Astrocyte of the spinal cord (primary cell): ENCODE data around the gene FAM53C.

Experiments
- DNase-seq: peaks from one replicate; pipeline ENCODE4 v3.0.0; 2011; ENCODE audit warnings: low read depth, low spot score
- H3K4me3 ChIP-seq: 2 replicates; pipeline ENCODE4 v1.5.1; 2011; ENCODE audit warnings: low read depth, mild to moderate bottlenecking, low read length, moderate library complexity
- in situ Hi-C: cut with HindIII; loops from 2 replicates; pipeline ENCODE4 v1.10.0; 2017; ENCODE audit warnings: low sequenced_read_pairs
- TF ChIP-seq, protein P1 (sequence below): IDR thresholded peaks from 2 replicates; pipeline ENCODE4 v1.5.1; 2012; ENCODE audit warnings: low read depth, mild to moderate bottlenecking, low read length, inconsistent platforms

FAM53C gene

DNA sequence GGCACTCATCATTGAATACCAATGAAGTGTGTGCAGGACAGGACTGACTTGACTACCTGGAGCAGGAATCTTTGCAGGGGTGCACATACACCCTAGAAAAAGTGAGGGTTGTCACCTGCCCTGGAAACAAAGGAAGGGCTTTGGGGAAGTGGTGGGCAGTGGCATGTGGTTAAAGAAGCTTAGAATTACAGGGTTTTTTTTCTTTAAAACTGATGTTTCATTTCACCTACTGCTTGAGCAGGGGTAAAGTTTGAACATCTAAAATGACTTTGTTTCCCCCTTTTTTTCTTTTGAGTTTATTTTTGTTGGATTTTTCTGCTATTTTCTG is 12.5 kb downstream of the FAM53C start:
- in situ Hi-C loops, result no loop called here

DNA sequence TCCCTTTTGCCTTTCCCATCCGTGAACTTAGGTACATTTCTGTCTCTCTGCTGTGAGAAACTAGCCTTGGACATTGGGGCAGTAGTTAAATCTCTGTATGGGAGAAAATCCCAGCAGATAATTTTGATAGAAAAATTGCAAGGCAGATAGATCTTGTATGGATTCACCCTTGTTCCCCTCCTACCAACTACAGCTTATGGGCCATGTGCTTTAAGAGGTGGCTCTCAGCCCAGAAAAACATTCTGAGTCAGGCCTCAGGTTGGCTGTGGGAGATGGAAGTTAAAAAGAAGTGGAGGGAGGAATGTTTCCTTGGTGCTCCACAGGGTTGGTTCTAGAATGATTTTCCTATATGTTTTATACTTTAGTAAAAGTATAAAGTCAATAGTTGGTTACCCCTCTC is 13.0 kb downstream of the FAM53C start:
- in situ Hi-C loops, result no loop called here
- peak; percentile 85 for DNase-seq
- H3K4me3 ChIP-seq, result no peak overlapping the region
- TF ChIP-seq, protein P1, sequence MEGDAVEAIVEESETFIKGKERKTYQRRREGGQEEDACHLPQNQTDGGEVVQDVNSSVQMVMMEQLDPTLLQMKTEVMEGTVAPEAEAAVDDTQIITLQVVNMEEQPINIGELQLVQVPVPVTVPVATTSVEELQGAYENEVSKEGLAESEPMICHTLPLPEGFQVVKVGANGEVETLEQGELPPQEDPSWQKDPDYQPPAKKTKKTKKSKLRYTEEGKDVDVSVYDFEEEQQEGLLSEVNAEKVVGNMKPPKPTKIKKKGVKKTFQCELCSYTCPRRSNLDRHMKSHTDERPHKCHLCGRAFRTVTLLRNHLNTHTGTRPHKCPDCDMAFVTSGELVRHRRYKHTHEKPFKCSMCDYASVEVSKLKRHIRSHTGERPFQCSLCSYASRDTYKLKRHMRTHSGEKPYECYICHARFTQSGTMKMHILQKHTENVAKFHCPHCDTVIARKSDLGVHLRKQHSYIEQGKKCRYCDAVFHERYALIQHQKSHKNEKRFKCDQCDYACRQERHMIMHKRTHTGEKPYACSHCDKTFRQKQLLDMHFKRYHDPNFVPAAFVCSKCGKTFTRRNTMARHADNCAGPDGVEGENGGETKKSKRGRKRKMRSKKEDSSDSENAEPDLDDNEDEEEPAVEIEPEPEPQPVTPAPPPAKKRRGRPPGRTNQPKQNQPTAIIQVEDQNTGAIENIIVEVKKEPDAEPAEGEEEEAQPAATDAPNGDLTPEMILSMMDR, result no peak

More for the DNA sequence above, 12.5 kb downstream of the FAM53C start:
- TF ChIP-seq, protein P1, result no peak
- no peak overlapping the region for H3K4me3 ChIP-seq
- DNase-seq, result no peak

DNA sequence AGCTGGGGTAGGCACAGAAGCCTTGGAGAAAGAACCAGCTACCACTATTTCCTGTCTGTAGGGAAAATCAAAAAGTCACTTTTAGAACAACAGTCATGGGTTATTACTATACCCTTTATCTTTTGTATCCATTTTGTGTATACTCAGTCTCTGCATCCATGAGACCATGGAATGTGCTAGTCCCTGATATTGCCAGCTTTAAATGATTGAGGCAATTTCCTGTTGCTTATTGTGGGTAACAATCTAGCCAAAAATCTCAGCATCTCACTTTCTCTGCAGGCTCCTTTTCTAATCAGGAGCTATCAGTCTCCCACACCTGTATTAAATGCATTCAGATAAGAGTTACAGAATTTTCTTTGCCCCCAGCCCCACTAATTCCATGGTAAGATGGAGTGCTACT is 13.5 kb downstream of the FAM53C start:
- no peak overlapping the region for H3K4me3 ChIP-seq
- TF ChIP-seq, protein P1, result no peak
- in situ Hi-C loops, result no loop called here
- no peak for DNase-seq

DNA sequence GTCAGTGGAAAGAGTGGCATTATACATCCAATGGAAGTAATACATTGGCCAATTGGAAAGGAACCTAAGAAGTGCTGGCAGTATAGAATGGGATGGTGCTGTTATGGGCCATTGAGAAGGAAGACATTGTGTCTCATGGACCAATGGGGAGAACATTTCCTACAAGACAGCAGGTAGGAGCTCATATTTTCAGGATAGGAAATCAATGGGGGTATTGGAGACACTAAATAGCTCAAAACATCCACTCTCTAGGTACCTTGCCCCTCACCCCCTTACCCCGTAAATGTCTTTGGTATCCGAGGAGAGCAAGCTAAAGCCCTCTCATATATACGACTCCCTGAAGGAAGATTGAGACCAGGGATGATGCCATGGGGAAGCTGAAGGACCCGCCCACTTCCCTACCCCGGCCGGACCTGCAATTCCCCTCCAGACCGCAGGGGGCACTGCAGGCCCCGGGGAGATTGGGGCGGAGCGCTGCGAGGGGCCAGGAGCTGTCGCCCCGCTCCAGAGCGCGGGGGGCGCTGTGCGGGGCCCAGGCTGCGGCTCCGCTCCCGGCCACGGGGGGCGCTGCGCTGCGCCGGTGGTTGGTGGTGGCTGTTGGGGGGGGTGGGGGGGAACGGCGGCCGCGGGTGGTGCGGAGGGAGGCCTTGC is 14.1 kb downstream of the FAM53C start, which contains the start of gene KDM3B:
Gene KDM3B, plus strand, starts transcription at position 615 of the 651 bp plus-strand sequence. CDS start 111 bp downstream, outside the sequence.
- peak; percentile 90 for DNase-seq
- in situ Hi-C loops, result no loop called here
- H3K4me3 ChIP-seq, result peak within 1 kb of the TSS; percentile 91
- TF ChIP-seq, protein P1, result peak; percentile 99

GRCh38 chr5:138352722-138353559 is 14.9 kb downstream of the FAM53C start:
- peak overlapping the region; percentile 91 for H3K4me3 ChIP-seq
- TF ChIP-seq, protein P1, result peak; percentile 33
- in situ Hi-C loops, result no loop called here
- DNase-seq, result peak; percentile 56

- peak overlapping the region; percentile 91 for H3K4me3 ChIP-seq
- in situ Hi-C loops, result no loop called here
- no peak for DNase-seq
- TF ChIP-seq, protein P1, result no peak
These were observed 15.6 kb downstream of the FAM53C start for GRCh38 chr5:138353560-138354080.
